Ramos (cell line): ENCODE measurements around the gene PUDP.

Source experiments
- in situ Hi-C: fragments of 300-500 bp; cut with MboI; formaldehyde crosslinking; loops from one replicate; pipeline ENCODE4 v1.14.3; 2022; ENCODE audit warnings: low sequenced_read_pairs; ENCODE audit not compliant: unreplicated experiment

Gene PUDP

DNA sequence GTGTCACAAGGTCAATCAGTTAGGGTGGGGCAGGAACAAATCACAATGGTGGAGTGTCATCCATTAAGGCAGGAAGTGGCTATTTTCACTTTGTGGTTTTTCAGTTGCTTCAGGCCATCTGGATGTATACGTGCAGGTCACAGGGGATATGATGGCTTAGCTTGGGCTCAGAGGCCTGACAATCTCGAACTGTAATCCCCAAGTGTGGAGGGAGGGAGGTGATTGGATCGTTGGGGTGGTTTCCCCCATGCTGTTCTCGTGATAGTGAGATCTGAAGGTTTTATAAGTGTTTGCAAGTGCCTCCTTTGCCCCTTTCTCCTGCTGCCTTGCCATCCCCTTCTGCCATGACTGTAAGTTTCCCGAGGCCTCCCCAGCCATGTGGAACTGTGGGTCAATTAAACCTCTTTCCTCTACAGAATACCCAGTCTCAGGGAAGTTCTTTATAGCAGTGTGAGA is 37.1 kb downstream of the PUDP start:
- in situ Hi-C loops, result no loop called here

- in situ Hi-C loops, result no loop called here
Measured at GRCh38 chrX:7109838-7110793, 37.8 kb downstream of the PUDP start.

- in situ Hi-C loops, result no loop called here
Measured at GRCh38 chrX:7109049-7109531, 38.9 kb downstream of the PUDP start.

DNA sequence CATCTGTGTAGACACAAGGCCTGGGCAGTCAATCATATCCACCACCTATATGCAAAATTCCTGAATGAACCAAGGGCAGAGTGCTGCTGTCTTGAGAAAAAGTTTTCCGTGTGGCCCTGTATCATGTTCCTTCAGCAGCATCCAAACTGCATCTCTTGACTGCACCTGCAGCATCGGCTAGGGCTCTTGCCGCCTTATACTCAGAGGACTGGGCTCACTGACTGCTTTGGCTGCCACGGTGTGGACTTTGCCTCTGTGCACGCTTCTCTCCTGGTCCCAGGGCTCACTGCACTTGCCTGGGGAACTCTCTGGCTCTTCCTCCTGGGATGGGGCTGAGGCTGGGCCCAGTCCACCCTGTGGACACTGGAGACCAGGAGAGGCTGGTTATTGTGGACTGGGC is 39.9 kb downstream of the PUDP start:
- in situ Hi-C loops, result no loop called here

- in situ Hi-C loops, result no loop called here
Measured at GRCh38 chrX:7106649-7107048, 41.3 kb downstream of the PUDP start.

GRCh38 chrX:7102119-7102518 is 45.8 kb downstream of the PUDP start:
- in situ Hi-C loops, result no loop called here

DNA sequence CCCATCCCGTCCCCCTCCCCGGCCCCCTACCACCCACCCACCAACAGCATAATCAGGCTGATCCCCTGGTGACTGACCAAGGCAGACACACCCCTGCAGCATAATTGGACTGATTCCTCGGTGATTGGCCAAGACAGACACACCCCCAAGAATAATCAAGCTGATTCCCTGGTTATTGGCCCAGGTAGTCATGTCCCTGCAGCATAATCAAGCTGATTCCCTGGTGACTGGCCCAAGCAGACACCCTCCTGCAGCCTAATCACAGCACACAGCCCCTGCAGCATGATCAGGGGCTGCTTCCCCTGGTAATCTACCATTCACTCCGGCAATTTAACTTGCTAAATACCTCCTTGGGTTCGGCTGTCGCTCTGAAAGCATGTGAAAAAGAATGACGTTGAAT is 47.9 kb downstream of the PUDP start:
- in situ Hi-C loops, result no loop called here

GRCh38 chrX:7095657-7096056 is 52.3 kb downstream of the PUDP start:
- in situ Hi-C loops, result loop anchor here (25.0 kb wide), 1 partner anchor 358 kb away; no protein-coding TSS in a partner anchor

DNA sequence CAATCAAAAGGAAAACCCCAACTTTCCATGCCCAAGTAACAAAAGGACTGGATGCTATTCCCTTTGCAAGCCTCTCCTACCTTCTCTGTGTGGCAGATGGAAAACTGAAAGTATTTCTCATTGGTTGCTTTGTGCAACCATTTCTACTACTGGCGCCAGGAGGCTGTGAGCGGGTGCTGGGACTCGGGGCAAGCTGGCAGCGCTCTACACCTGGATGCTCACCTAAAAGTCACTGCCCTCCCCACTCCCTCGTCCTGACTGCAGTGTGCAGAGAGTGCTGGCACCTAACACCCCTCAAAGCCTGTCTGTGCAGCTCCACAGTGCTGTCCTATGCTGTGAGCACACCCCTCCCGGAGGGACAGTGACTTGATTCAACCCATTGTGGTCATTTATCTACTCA is 54.6 kb downstream of the PUDP start:
- in situ Hi-C loops, result loop anchor here (25.0 kb wide), 1 partner anchor 356 kb away; no protein-coding TSS in a partner anchor

DNA sequence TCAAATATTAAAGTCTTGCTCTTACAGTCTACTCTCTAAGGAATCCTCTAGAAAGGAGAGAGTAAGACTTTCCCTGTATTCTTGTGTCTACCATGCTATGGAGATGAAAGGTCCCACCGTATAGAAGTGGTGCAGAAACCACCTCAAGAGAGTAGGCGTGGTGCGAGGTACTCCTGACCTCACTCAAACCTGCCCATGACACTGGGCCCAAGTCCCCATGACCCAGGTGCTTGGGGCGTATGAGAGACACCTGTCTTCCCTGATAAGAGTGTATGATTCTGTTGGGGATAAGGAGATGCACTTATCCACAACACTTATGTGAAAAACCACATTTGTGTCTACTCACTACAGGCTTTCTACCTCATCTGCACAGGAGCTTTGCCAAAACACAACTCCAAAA is 55.4 kb downstream of the PUDP start:
- in situ Hi-C loops, result loop anchor here (25.0 kb wide), 1 partner anchor 355 kb away; no protein-coding TSS in a partner anchor

DNA sequence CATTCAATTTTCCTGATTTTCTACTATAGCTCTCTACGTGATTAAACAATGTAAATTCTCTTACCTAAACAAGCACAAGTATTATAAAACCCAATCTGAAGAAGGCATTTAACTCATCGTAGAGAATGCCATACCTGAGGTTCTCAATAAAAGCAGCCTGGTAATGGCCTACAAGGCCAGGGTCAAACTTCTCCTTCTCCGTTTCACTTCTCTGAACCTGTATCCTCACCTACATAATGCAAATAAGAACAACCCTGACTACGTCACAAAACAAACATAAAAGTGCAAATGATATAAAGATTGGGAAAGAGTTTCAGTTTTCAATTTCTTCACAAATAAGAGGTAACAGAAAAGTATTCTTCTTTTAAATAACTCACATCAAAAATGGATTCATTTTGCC is 56.0 kb downstream of the PUDP start:
- in situ Hi-C loops, result loop anchor here (25.0 kb wide), 1 partner anchor 355 kb away; no protein-coding TSS in a partner anchor

DNA sequence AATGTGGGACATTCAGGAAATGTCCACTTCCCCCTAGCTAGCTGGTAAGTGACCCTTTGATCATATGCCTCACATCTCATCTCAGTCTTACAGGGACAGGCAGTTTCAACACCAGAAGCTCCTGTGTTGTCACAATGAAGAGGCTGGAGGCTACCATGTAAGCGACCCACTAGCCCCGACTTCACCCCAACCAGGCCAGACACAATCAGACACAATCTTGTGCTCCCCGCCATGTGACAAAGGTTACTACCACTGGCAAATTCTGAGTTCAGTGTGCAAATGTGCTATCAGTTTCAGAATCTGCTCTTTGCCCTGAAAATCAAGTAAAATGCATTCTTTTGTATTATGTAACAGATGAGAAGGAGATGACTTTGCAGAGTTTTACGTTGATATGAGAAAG is 57.3 kb downstream of the PUDP start:
- in situ Hi-C loops, result loop anchor here (25.0 kb wide), 1 partner anchor 353 kb away; no protein-coding TSS in a partner anchor

GRCh38 chrX:7088968-7089615 is 58.9 kb downstream of the PUDP start:
- in situ Hi-C loops, result loop anchor here (25.0 kb wide), 1 partner anchor 352 kb away; no protein-coding TSS in a partner anchor

DNA sequence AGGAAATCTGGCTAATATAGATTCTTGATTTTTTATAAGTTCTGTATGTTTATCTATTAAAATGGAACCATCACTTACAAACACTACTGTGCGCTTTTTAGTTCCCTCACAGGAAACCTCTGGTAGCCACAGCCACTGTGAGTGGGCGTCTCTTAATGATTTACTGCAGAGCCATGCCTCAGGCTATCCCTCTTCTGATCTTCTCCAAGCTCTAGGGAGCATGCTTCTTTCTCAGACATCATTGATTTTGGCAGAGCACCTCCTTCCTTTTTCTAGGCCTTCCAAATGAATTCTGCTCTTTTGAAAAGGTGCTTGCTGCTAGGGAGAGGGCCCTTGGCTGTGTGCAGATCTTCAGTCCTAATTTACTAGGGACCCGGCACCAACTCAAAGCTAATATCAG is 61.6 kb downstream of the PUDP start:
- in situ Hi-C loops, result loop anchor here (25.0 kb wide), 1 partner anchor 349 kb away; no protein-coding TSS in a partner anchor

GRCh38 chrX:7085879-7086278 is 62.1 kb downstream of the PUDP start:
- in situ Hi-C loops, result loop anchor here (25.0 kb wide), 1 partner anchor 349 kb away; no protein-coding TSS in a partner anchor

GRCh38 chrX:7084841-7085240 is 63.1 kb downstream of the PUDP start:
- in situ Hi-C loops, result loop anchor here (25.0 kb wide), 1 partner anchor 348 kb away; no protein-coding TSS in a partner anchor

DNA sequence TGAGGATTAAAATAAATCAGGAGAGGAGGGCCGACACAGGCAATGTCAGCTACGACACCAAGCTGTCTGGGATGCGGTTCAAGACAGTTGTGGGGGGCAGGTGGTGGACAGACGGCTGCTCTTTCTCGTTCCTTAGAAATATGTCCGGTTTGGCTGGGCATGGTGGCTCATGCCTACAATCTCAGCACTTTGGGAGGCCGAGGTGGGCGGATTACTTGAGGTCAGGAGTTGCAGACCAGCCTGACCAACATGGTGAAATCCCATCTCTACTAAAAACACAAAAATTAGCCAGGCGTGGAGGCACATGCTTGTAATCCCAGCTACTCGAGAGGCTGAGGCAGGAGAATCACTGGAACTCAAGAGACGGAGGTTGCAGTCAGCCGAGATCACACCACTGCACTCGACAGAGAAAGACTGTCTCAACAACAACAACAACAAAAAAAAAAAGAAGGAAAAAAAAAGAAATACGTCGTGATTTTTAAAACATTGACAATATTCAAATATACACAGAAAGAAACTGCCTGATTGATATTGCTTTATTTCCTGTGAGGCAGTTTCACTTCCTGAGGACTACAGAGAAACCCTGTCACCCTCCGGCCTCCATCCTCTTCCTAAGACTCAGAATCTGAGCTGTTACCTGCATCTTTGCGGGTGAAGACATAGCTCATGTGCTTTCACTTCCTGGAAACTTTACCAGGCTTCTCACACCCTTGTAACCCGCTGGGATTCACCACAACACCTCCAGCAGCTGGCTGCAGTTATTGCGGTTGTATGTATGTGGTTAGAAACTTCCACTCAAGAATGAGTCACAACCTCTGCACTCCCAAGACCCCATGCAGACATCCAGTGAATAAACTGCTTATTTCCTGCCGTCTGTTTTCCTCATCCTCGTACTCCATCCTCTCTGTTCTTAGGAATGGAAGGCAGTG is 64.2 kb downstream of the PUDP start:
- in situ Hi-C loops, result loop anchor here (25.0 kb wide), 1 partner anchor 346 kb away; no protein-coding TSS in a partner anchor

GRCh38 chrX:7083021-7083420 is 64.9 kb downstream of the PUDP start:
- in situ Hi-C loops, result loop anchor here (25.0 kb wide), 1 partner anchor 346 kb away; no protein-coding TSS in a partner anchor

- in situ Hi-C loops, result loop anchor here (25.0 kb wide), 1 partner anchor 345 kb away; no protein-coding TSS in a partner anchor
Measured at GRCh38 chrX:7082556-7082955, 65.4 kb downstream of the PUDP start.
